HG02571 (cell line): Measurements from ENCODE around the gene KLHL30.
"Not testable (repeated sequence)": the region's sequence is repeated elsewhere in the genome, so short reads cannot be mapped to it uniquely, and the experiment has no call there.

Source experiments
- ATAC-seq: cut with Tn5 transposase; IDR thresholded peaks from one replicate; pipeline ENCODE4 v1.9.1; 2021; ENCODE audit warnings: mild to moderate bottlenecking, moderate library complexity; ENCODE audit not compliant: unreplicated experiment

KLHL30 gene

DNA sequence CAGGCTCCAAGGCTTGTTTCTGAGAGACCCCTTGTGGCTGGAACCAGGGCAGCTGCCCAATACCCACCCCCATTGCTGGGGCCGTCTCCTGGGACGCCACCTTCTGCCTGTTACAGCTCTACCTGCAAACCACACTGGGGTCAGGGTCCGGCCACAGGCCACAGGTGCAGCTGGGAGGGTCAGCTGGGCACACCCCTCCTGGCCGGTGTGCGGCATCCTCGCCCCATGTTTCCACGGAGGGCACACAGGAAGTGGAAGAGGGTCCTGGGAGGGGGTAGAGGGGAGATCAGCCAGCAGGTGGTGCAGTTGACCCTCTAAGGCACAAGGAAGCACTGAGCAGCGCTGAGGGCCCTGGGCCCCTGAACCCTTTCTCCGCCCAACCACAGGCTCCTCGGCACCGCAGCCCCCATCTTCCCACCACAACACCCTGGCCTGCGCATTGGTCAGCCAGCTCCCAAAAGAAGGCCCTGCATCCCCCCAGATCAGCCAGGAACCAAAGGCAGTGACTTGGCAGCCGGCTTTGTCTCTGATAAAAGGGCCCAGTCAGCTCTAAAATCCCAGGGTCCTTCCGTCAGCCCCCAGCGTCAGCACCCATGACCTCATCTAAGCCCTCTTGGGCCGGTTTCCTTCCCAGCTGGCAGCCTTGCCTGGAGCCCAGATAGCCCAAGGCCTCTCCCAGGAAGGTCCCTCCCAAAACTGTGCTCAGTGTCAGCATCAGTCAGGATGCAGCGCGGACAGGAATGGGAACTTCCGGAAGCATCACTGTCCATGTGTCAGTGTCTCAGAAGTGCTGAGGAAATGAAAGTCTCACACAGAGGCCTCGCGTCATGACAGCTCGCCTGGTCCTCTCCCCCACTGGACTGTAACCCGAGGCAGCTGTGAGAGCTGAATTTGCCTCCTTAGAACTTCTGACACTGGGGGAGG, 22.0 kb downstream of the KLHL30 start:
- no peak for ATAC-seq

DNA sequence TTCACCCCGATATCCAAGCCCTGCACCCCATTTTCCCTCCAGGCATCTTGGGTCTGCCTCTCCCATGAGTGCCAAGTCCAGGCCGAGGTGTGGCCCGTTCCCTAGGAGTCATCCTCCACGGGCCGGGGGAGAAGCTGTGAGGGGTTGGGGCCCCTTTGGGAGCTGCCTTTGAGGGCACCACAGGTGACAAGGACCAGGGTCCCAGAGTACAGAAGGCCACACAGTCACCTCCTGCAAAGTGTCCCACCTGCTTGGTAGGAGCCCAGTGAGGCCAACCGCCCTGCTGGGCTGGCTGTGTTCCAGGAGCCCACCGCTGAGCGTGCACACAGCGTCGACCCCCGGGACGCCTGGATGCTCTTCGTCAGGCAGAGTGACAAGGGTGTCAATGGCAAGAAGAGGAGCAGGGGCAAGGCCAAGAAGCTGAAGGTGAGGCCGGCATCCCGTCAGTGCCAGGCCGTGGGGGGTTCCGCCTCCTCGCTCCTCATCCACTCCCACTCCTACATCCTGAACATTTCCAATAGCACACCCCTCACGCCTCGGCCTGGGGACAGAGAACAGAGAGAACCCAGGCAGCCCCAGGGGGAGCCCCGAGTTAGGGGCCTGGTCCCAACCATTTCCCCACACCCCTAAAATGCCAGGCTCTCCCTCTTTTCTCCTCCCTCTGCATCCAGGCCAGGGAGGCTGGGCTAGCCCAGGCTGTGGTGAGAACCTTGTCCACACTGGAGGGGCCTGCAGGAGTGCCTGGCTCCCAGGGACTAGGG, 23.0 kb downstream of the KLHL30 start:
- ATAC-seq, result no peak

DNA sequence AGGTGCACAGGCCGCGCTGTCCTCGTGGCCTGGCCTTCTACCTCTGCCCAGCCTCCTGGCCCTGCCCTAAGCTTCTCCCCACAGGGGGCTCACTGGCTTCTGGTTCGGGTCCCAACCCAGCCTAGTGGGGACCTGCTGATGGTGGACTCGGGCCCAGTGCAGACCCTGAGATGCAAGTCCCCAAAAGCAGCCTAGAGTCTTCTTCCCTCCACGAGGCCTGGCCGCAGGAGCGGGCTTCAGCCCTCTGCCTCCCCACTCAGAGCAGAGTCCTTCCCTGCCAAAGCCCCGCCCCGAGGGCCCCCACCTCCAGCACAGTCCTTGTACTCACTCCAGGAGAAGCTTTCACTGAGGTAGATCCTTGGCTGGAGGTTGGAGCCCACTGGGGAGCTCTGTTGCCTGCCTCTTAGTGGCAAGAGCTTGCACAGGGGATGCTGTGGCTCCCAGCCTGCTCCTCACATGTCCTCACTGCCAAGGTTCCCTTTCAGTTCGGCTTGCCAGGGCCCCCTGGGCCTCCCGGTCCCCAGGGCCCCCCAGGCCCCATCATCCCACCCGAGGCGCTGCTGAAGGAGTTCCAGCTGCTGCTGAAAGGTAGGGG, 23.9 kb downstream of the KLHL30 start:
- ATAC-seq, result no peak

DNA sequence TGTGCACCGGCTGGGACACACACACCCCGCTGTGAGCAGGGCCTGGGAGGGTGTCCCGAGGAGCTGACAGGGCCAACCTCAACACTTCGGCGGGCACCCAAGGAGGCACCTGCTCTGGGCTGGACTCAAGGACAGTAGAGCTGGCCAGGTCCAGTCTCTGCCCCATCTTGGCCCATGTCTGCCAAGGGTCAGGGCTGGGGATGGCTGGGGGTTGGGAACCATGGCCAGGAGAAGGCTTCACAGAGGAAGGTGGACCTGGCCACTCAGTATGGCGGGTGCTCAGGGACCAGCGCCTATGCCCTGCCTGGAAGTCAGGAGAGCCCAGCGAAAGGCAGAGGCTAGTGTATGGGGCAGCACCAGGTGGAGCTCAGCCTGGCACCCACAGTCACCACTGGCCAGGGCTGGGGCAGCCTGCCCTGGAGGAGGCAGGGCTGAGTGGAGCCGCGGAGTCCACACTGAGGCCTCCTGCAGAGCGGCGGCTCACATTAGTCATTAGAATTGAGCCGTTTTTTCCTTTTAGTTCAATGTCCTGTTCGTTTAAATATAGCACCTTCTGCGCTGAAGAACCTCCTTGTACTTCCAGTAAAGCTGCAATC, 24.5 kb downstream of the KLHL30 start:
- no peak for ATAC-seq

DNA sequence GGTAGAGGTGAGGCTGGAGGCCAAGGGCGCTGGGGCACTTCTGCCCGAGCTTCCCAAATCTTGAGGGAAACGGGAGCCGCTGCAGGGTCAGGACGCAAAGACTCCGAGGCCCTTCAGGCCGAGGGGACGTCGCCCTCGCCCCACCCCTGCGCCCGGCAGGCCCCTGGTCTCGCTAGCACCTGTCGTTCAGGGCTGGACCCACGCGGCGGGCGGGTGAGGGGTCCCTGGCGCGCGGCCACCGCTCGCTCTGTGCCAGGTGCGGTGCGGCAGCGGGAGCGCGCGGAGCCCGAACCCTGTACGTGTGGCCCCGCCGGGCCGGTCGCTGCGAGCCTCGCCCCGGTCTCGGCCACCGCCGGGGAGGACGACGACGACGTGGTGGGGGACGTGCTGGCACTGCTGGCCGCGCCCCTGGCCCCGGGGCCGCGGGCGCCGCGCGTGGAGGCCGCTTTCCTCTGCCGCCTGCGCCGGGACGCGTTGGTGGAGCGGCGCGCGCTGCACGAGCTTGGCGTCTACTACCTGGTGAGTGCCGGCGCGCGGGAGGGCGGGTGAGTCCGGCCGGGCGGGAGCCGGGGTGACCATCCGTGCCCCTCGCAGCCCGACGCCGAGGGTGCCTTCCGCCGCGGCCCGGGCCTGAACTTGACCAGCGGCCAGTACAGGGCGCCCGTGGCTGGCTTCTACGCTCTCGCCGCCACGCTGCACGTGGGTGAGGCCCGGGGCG, 25.2 kb downstream of the KLHL30 start:
- ATAC-seq, result no peak

DNA sequence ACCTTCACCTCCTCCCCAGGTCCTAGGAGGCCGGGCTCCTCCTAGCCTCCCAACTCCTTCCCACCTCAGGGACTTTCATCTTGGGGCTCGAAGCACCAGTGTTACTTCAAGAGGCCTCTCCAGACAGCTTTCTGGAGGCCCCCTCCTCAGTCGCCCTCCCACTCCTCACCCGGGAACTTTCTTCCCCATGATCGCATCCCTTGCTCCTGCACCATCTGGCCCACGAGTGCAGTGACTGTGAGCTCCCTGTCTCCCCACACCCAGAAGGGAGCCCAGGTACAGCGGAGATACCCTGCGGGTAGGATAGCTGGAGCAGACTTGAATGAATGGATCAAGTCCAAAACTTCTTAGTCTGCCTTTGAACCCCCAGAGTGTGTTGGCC, 26.4 kb downstream of the KLHL30 start:
- no peak for ATAC-seq

DNA sequence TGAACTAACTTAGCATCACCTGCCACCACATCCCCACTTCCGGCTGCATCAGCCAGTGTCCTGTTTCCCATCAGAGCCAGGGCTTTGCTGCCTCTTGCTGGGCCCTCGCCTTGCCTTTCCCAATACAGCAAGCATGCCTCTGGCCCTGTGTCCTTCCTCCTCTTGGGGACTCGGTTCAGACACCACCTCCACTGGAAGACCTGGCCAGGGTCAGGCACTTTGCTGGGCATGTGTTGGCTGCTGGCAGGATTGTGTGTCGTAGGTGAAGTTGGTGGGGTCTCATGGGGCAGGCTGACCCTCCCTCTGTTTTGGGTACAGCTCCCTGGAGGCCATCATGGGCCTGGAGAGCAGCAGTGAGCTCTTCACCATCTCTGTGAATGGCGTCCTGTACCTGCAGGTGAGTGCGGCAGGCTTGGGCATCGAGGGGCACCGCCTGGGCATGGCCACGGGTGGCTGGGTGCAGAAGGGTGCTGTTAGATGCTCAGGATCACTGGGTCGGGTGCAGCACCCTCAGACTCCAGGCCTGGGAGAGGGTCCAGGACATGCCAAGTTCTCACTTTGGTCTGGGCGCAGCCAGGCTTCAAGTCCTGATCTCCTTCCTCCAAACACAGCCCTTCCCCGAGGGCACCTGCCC, 26.9 kb downstream of the KLHL30 start:
- no peak for ATAC-seq

DNA sequence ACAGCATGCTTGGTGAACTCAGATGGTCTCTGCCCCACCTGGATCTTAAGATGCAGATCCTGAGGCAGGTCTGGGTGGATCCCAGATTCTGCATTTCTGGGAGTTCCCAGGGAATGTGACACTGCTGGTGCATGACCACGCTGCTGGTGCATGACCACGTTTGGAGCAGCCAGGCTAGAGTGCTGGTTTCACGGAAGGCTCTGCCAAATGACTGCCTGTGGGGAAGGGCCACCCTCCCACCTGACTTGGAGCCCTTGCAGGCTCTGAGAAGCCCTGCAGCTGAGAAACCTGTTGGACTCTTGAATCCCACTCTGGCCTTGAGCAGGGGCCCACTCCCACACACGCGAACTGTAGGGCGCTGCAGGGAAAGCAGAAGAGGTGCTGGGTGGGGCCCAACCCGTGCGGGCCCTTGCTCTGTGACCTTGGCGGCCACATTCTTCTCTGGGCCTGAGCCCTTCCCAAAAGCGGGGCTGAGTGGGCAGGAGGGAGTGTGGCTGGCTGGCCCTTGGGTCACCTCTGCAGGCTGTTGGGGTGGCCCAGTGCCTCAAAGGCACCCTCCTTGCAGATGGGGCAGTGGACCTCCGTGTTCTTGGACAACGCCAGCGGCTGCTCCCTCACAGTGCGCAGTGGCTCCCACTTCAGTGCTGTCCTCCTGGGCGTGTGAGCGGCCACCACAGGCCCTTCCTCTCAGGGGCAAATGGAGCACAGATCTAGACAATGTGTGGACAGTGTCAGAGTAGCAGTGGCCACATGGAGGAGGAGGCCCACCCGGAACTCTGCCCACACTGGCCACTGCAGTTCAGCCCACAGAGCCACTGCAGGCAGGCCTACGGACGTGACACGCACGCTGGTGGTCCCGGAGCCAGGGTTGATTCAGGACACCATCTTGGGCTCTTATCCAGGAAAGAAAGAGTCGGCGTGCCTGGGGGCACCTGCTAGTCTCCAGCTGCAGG, 28.2 kb downstream of the KLHL30 start:
- ATAC-seq, result no peak

DNA sequence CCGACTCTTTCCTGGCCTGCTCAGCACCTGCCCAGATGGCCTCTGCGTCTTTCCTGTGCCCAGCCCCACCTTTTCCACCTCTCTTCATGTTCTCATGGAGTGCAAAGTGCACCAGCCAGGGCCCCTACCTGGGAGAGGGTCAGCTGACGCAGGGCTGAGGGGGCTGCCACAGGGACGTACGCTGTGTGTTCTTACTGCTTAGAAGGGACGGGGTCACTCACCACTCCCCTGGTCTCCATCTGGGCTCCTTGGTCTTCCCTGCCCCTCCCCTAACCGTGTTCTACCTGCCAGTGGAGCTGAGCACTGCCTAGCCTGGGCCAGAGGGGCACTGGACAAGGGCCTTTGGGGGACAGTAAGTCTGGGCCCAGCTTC, 28.9 kb downstream of the KLHL30 start:
- ATAC-seq, result no peak

DNA sequence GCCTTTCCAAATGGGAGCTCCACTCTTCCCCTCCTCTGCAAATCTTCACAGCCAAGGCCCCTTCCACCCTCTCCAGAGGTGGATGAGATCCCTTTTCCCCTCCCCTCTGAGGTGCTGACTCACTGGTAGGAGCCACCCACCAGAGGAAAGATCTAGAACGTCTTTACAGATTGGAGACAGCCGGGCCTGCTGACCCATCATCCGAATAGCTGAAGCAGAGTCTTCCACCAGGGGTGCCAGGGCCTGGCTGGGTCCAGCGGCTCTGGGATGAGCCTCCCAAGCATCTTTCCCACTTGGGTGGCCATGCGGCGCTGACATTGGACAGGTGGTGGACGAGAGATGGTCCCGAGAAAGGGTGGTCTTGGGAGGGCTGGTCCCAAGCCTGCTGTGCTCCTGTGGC, 29.3 kb downstream of the KLHL30 start:
- no peak for ATAC-seq

DNA sequence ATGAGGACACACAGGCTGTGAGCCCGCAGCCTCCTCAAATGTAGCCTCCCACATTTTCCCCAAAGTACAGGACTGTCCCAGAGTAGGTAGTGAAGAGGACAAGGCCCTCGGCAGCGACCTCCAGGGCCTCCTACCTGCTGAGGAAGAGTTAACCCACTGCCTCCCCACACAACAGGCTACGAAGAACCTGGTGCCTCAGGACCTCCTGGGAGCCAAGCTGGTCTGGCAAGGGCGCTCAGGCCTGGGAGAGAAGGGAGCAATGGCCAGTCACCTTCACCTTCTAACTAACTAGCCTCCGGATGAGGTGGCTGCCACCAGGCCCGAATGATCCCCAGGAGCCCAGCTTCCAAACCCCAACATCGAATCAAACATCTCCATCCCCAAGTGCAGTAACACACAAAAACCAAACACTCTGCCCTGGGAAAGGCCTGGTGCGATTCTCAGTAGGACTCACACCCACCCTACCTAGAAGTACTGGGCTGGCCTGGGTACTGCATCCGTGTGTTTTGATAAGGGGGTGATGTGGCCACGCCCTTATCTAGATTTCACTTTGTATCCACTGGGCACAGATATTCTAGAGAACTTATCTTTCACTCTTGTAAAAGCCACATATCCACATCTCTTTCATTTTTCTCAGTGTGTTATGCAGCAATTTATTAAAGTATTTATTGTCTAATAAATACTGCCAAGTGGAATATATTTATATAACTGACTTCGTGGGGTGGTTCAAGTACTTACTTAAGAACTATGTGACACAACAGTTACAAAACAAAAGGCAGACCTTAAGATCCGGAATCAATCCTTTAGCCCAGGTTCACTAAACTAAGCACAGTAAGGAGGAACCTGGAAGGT, 30.0 kb downstream of the KLHL30 start:
- ATAC-seq, result no peak

DNA sequence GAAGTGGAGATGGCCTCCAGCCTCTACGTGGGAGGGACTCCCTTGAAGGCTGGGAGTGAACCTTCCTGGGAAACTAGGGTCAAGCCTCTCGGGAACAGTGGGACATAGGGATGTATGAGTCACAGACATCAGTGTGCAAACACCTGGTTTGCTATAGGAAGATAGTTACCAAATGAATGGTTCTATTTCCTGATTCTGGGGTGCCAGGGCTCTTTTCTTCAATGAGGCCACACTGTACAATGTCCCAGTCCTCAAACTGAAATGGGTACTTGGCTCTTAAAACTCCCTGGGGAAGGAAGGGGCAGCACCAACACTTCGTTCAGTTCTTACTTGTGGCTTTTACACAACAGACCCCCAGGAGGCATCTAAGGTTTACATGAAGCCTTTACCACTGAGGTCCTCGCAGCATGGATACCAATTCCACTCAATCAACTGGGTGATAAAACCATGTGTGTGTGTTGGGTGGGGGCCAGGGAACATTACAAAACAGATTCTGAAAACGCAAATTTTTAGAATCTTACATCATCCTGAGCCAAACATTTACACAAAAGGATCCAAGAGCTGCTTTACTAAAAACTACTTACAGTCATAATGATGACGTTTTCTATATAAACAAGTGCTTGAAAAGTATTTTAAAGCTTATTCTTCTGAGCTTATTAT, 30.7 kb downstream of the KLHL30 start:
- ATAC-seq, result no peak

DNA sequence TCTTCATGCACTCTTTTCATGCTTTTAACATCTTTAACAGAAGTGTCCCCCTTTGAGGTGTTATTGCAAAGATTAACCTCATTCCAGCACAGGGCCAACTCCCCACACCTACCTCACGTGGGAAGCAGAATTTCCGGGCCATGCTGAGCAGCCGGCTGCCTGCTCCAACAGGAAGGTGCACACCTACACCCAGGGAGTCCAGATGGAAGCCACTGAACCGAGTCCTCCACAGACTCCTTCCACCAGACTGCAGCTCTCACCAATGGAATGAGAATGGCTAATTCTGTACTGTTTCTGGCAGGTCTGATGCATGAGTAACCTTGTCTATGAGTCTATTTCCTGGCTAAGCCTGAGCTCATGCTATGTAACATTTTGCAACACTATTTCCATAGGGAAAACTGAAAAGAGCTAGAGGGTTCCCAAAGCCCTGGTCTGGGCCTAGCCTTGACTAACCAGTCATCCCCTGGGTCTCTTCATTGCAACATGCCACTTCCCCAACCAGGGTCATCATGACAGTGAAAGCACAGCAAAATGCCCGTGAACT, 31.3 kb downstream of the KLHL30 start:
- no peak for ATAC-seq

DNA sequence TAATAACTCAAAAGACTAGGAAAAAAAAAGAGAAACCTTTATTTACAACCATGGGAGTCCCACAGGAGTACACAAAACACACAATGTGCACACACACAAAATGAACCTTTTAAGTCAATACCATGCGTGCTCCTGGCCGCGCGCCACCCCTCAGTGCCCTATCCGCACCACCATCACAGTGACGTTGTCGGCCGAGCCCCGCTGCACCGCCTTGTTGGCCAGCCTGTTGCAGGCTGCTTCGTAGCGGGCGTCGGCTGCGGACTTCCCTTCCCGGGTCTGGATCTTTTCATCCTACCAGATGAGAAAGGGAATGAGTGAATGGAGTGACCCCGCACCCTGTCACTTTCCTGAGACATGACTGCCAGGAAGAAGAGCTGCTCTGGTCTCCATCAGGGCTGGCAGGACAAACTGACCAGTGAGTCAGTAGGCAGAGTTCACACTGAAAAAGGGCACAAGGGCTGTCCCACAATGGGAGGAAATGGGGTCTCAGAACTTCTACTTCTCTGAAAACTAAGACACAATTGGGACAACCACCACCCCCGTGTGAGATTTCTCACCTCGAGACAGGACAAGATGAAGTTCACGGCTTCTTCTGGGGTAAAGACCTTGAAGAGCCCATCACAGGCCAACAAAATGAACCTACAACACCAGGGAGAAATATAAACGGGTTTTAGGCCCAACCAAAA, 32.1 kb downstream of the KLHL30 start:
- no peak for ATAC-seq

DNA sequence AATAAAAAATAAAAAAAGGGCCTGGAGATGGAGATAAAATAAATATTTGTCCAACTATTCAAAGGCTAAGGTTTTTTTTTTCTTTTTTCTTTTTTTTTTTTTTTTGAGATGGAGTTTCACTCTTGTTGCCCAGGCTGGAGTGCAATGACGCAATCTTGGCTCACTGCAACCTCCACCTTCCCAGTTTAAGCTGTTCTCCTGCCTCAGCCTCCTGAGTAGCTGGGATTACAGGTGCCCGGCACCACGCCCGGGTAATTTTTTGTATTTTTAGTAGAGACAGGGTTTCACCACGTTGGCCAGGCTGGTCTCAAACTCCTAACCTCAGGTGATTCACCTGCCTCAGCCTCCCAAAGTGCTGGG, 32.6 kb downstream of the KLHL30 start:
- ATAC-seq, result not testable (repeated sequence)

DNA sequence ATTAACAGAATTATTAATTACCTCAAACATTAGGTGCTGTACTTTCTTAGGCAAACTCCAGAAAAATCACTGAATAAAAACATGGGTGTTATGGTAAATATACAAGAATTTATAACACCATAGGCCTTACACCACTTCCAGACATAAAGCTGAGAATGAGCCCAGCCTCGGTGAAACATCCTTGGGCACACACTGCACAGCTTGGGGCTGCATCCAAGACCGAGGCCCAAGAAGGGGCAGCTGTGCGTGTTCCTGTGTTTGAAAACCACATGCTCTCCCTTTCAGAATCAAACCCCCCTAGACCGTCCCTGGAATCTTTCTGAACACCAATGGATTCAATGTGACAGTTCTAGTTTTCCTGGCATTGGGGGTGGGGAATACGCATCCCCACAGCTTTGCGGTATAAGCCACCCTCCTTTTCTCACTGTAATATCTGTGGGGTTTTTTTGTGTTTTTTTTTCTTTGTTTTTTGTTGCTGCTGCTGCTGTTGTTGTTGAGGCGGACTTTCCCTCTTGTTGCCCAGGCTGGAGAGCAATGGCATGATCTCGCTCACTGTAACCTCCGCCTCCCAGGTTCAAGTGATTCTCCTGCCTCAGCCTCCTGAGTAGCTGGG, 33.2 kb downstream of the KLHL30 start:
- ATAC-seq, result no peak

DNA sequence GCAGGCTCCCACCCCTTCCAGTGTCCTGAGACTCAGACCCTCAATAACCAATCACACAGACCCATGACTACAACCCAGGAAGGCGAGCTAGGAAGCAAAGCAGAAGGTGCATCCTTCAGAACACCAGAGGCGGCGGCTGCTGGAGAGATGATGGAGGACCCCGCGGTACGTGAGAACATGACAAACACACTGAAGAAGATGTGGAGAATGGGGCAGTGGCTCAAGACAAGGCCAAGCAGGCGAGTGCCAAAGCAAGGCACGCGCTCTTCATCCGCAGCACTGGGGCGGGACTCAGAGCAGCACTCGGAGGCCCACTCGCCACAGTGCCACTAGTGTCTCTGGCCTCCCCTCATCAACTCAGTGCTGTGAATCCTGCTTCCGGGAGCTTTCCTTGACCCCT, 34.0 kb downstream of the KLHL30 start:
- ATAC-seq, result no peak
